Measurements from ENCODE around the gene LCN2.

- TF ChIP-seq CTCF (conservative IDR thresholded peaks at IDR 0.05; ENCODE audit: low read length) = no peak
- TF ChIP-seq EZH2phosphoT487 (IDR thresholded peaks at IDR 0.05; ENCODE audit: borderline replicate concordance) = no peak
Measured at GRCh38 chr9:128167209-128167608, 18.0 kb downstream of the LCN2 start.

Data from Loucy (cell line).